Measurements from ENCODE around the gene SPATA13.

DNA sequence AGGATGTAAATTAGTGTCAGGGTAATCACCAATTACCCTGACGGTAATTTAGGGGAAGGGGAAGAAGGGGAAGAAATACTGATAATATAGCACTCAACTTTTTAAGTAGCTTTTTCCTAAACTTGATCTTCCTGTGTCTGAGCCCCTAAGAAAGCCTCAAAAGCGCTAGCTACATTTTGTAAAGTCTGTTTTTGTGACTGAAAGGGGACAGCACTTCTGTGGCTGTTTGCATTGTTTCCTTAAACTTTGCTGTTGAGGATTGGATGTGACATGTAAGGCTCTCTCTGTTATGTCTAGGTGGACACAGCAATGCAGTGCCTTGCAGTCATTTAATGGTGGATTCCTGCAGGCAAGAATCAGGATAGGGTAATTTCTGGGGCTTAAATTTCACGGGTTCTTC is 42.8 kb downstream of the SPATA13 start:
- TF ChIP-seq, protein P1, sequence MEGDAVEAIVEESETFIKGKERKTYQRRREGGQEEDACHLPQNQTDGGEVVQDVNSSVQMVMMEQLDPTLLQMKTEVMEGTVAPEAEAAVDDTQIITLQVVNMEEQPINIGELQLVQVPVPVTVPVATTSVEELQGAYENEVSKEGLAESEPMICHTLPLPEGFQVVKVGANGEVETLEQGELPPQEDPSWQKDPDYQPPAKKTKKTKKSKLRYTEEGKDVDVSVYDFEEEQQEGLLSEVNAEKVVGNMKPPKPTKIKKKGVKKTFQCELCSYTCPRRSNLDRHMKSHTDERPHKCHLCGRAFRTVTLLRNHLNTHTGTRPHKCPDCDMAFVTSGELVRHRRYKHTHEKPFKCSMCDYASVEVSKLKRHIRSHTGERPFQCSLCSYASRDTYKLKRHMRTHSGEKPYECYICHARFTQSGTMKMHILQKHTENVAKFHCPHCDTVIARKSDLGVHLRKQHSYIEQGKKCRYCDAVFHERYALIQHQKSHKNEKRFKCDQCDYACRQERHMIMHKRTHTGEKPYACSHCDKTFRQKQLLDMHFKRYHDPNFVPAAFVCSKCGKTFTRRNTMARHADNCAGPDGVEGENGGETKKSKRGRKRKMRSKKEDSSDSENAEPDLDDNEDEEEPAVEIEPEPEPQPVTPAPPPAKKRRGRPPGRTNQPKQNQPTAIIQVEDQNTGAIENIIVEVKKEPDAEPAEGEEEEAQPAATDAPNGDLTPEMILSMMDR (IDR thresholded peaks at IDR 0.05): no peak
- no peak for TF ChIP-seq POLR2A (IDR thresholded peaks at IDR 0.05)
